Superior temporal gyrus (tissue), 1 donor: ENCODE results near the gene CUL3.
"Not testable (repeated sequence)": the region's sequence is repeated elsewhere in the genome, so short reads cannot be mapped to it uniquely, and the experiment has no call there.

ENCODE experiments used
- DNase-seq: peaks from one replicate; pipeline ENCODE4 v3.0.0-alpha.2; 2016; ENCODE audit errors: extremely low spot score

Gene CUL3

GRCh38 chr2:224543939-224544338 lies 41.2 kb downstream of the CUL3 start:
- no peak for DNase-seq

GRCh38 chr2:224538561-224539138 lies 46.5 kb downstream of the CUL3 start:
- DNase-seq = no peak

GRCh38 chr2:224532931-224533330 lies 52.2 kb downstream of the CUL3 start:
- DNase-seq = no peak

GRCh38 chr2:224532441-224532840 lies 52.7 kb downstream of the CUL3 start:
- no peak for DNase-seq

- DNase-seq = no peak
These were observed 57.0 kb downstream of the CUL3 start for GRCh38 chr2:224528171-224528570.

GRCh38 chr2:224525774-224526173 lies 59.4 kb downstream of the CUL3 start:
- DNase-seq = no peak

GRCh38 chr2:224524657-224525056 lies 60.5 kb downstream of the CUL3 start:
- no peak for DNase-seq

GRCh38 chr2:224523626-224524577 lies 61.3 kb downstream of the CUL3 start:
- DNase-seq = no peak

- not testable (repeated sequence) for DNase-seq
These were observed 62.7 kb downstream of the CUL3 start for GRCh38 chr2:224522483-224522882.

- no peak for DNase-seq
These were observed 65.1 kb downstream of the CUL3 start for GRCh38 chr2:224520064-224520463.

- DNase-seq = no peak
These were observed 66.2 kb downstream of the CUL3 start for GRCh38 chr2:224518806-224519580.

GRCh38 chr2:224517963-224518362 lies 67.2 kb downstream of the CUL3 start:
- DNase-seq = no peak

GRCh38 chr2:224516393-224516792 lies 68.8 kb downstream of the CUL3 start:
- DNase-seq = not testable (repeated sequence)

GRCh38 chr2:224513991-224514390 lies 71.2 kb downstream of the CUL3 start:
- DNase-seq = no peak

- no peak for DNase-seq
These were observed 77.4 kb downstream of the CUL3 start for GRCh38 chr2:224507789-224508188.

- DNase-seq = no peak
These were observed 78.7 kb downstream of the CUL3 start for GRCh38 chr2:224506494-224506893.

GRCh38 chr2:224498991-224499390 lies 86.2 kb downstream of the CUL3 start:
- no peak for DNase-seq

GRCh38 chr2:224492531-224492930 lies 92.6 kb downstream of the CUL3 start:
- no peak for DNase-seq

- DNase-seq = not testable (repeated sequence)
These were observed 97.2 kb downstream of the CUL3 start for GRCh38 chr2:224487940-224488339.

GRCh38 chr2:224485081-224486014 lies 99.8 kb downstream of the CUL3 start:
- not testable (repeated sequence) for DNase-seq

GRCh38 chr2:224479826-224480225 lies 105.3 kb downstream of the CUL3 start:
- no peak for DNase-seq
